ENCODE measurements around the gene KRTAP21-3.
"Not testable (repeated sequence)": the region's sequence is repeated elsewhere in the genome, so short reads cannot be mapped to it uniquely, and the experiment has no call there.

KRTAP21-3 gene, protein sequence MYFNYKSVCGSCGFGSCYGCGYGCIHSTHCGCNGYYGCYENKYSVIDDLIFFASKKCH

DNA sequence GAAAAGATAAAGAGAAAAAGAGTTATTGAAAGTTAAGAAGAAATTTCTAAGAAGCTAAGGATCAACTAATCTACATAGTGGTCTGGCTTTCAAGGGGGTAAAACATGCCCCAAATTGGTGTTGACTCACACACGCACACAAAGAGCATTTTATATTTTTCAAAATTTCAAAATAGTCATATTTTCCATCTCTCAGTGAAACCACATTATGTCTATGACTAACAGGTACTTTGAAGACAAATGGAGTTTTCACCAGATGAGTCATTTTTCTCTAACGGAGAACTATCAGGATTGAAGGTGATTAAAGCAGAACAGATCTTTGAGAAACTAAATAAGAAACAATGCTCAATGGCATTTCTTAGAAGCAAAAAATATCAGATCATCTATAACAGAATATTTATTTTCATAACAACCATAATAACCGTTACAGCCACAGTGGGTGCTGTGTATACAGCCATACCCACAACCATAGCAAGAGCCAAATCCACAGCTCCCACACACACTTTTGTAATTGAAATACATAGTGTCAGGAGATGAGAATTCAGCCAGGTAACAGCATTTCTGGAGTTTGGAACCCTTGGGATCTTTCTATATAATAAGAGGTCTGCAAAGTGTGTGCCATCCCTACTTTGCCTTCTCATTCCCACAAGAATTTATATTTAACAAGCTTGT is at the start of gene KRTAP21-3:
TSS of gene KRTAP21-3 (minus strand) at position 539 of the 671 bp plus-strand sequence. CDS start at position 521, 18 bp downstream.
- DNase-seq: no peak

DNA sequence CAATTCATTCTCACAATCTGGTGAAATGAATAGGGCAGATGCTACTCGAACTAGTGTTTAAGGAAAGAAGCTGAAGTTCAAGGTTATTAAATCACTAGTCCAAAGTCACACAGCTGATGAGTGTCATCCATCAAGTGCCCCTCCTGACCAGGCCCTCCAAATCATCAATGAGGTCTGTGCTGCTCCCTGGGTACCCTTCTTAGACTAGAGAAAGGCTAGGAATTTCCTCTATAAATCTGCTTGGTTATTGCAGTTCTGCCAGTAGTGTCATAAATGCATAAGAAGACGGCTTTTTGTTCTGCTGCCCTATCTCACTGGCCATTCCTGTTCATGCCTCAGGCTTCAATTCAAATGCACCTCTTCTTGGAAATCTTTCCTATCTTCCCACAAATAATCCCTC is 42.2 kb upstream of the KRTAP21-3 start:
- DNase-seq: no peak

DNA sequence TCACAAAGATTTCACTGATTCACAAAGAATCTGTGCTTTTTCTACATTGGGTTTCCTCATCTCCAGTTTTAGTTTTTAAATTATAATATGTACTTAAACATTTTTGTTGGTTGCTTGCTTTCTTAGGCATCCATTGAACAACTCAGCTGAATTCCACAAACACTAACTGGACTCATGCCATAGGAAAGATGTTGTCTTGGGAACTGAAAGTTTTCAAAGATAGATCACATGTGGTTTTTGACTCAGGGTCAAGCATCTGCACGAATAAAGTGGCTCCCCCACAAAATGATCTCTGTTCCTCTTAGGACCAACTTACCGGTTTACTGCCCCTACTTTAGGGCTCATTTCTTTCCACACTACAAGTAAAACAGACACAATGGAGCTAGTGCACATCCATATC is 39.7 kb upstream of the KRTAP21-3 start:
- no peak for DNase-seq

DNA sequence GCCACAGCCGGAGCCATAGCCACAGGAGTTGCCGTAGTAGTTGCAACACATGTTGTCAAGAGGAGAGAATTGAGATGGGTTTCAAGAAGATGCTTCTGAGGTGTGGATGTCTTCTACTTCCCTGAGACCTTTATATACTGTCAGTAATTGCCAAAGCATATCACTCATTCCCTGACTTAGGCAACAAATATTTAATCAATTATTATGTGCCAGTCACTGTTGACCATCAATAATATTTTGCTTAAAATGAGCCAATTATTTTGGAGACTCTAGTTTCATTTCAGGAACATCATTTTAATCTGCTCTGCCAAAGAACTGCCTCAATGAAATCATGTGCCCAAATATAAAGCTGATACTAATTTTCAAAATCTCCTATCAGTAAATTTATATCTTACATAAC is 36.8 kb upstream of the KRTAP21-3 start, which contains the start of gene KRTAP21-1:
TSS of gene KRTAP21-1 (minus strand) at position 101 of the 400 bp plus-strand sequence. CDS start at position 51, 50 bp downstream.
- not testable (repeated sequence) for DNase-seq

DNA sequence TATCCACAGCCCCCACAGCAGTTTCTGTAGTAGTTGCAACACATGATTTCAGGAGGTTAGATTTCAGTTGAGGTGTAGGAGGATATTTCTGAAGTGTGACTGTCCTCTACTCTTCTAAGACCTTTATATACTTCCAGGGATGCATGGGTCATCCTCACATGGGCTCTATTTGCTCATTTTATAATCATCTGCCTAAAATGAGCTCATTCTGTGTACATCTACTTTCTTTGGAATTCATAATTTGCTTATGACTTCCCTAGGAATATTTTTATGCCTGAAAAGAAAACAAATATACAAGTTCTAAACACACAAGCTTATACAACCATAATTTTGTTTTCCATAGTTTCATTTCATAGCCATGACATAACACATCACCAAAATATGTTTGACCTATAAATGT is 28.6 kb upstream of the KRTAP21-3 start, which contains the start of gene KRTAP21-2:
TSS of gene KRTAP21-2 (minus strand) at position 101 of the 400 bp plus-strand sequence. CDS start at position 44, 57 bp downstream.
- DNase-seq: no peak

DNA sequence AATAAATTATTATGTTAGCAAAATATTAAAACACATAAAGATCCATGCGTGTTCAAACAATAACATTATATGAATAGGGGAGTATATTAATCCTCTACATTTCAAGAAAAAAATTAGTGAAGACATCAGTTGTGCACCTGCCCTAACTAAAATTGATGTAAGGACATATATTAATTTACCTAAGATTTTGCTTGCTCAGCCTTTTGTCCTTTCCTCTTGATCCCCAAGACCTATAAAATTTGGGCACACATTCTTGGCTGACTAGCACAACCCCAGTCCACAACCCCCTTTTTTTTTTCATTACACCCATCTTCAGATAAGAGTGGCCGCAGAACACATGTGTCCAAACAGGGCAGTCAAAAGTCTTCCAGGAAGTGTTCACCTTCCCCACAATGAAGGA is 21.9 kb upstream of the KRTAP21-3 start:
- no peak for DNase-seq

DNA sequence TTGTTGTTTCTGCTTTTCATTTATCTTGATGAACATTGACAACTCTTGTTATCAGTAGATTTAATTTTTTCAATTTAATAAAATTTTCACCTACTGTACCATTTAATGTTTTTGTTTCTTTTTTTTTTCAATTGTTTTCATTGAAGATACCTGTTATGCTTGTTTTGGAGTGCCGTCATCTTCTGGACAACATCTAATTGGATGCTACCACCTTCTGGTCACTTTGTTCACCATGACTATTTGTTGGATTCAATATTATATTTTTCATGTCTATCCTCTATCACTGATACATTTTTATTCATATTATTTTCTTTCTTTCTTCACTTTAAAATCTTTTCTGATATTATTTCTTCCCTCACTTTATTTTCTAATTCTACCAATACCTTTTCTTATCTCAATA is 14.4 kb upstream of the KRTAP21-3 start:
- DNase-seq: no peak

DNA sequence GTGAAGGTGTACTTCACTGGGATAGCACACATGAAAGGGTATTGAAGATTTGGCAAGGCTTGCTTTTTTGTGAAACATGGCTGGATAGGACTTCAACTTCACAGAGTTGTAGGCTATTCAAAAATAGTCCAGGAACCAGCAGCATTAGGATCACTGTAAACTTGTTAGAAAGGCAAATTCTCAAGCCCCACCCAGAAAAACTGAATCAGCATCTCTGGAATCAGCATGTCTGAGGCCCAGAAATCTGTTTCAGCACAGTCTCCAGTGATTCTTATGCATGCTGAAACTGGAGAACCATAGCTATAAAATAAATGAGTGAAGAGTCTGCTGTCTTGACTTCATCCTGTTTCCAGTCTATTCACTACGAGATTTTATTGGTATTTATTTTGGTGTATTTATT is 8.1 kb upstream of the KRTAP21-3 start:
- DNase-seq: no peak

DNA sequence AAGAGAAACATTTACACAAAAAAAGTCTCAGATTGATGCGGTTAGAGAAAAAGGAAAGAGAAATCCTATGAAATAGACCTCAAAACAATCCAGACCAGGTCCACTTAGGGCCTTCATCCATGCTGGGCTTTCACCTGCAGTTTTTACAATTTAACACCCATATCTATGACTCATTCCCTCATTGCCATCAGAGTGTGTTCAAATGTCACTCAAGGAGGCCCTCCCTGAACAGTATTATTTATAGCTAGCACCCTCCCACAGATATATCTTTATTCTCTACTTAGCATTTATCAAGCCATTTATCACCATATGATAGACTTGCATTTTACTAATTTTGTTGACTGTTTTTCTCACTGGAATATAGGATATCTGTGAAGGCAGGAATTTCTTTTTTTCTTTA is 824 bp upstream of the KRTAP21-3 start:
- DNase-seq: no peak

DNA sequence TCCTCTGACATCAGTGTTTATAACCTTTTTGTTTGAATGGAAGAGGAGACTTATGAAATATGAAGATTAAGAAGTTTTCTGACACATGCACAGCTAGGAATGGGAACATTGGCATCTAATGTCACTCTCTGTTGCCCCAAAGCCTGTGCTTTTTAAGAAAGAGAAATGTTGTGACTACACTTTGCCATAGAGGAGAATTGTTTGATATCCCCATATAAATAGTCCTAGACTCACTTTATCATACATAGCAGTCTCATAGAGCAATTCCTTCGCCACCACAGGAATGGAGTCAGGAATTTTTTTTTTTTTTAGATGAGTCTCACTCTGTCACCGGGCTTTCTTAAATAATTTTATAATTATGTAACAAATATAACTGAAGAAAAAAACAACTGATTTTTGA is 1.5 kb downstream of the KRTAP21-3 start:
- DNase-seq: no peak

DNA sequence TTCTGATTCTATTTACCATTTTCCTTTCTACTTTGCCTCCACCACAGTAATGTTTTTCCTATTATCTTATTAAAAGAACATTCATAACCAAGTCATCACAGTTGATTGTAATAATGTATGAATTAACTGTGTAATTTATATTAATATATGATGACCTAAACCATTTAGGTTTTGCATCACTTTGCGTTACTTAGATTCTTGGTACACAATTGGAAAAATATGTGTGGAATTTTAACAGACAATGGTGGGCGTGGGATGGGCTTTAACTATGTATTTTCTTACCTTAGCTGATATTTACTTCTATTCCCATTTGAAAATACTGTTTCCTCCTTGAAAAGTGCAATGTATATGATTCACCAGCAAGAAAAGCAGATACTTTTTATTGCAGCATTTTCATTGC is 3.6 kb downstream of the KRTAP21-3 start:
- DNase-seq: no peak

DNA sequence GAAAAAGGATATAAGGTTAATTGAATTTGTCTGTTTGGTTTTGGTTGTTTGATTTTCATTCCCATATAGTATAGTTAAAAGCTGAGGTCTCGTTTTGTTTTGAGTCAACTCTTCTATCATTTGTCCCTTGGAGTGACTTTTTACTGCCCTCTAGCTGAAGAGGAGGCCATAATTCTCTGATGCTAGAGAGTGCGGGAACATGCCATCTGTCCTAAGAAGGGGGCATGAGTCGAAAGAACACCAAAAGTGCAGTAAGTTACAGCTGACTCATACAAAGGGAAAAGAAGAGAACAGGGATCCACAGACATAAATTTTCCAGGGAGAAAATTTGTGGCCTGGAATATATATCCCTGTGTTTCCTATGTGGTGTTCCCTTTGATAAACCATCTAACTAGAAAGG is 4.1 kb downstream of the KRTAP21-3 start:
- DNase-seq: no peak

DNA sequence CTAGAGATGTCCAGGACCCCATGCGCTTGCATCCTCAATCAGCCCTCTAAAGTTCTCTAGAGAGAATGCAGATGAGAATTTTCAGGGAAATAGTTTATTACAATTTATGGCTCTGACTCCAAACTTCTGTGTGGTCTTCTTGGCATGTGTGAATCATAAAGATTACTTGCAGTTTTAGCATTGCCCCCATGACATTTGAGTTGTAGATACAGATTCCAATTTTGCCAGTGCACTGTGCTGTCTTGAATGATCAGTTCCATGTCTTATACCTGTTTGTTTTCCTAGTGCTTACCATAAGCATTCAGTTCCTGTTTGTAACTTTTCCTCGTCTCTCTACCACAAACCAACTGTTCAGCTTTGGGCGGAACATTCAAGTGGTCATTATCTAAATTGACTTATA is 4.8 kb downstream of the KRTAP21-3 start:
- DNase-seq: no peak

DNA sequence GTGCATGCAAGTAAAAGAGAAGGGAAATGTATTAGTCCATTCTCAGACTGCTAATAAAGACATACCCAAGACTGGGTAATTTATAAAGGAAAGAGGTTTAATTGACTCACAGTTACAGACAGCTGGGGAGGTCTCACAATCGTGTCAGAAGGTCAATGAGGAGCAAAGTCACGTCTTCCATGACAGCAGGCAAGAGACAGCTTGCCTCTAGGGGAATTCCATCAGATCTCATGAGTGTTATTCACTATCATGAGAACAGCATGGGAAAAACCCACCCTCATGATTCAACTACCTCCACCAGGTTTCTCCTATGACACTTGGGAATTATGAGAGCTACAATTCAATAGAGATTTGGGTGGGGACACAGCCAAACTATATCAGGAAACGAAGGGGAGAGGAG is 8.1 kb downstream of the KRTAP21-3 start:
- no peak for DNase-seq

DNA sequence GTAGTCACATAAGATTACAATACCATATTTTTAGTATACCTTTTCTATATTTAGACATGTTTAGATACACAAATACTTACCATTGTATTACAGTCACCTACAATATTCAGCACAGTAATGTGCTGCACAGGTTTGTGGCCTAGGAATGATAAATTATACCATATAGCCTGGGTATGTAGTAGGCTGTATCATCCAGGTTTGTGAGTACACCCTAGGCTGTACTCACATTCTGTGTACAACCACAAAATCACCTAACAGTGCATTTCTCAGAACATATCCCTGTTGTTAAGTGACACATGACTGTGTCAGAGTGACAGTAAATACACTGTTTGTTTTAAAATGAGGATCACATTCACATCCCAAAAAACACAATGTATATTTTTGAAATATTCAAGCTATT is 11.2 kb downstream of the KRTAP21-3 start:
- DNase-seq: no peak

DNA sequence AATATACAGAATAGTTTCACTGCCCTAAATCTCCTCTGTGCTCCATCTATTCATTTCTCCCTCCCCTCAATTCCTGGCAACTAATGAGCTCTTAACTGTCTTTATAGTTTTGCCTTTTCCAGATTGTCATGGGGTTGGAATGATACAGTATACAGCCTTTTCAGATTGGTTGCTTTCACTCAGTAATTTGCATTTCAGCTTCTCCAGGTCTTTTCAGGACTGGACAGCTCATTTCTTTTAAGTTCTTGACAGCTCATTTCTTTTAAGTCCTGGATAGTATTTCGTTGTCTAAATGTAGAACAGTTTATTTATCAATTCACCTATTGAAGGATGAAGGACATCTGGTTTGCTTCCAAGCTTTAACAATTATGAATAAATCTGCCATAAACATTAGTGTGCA is 22.6 kb downstream of the KRTAP21-3 start:
- DNase-seq: no peak

DNA sequence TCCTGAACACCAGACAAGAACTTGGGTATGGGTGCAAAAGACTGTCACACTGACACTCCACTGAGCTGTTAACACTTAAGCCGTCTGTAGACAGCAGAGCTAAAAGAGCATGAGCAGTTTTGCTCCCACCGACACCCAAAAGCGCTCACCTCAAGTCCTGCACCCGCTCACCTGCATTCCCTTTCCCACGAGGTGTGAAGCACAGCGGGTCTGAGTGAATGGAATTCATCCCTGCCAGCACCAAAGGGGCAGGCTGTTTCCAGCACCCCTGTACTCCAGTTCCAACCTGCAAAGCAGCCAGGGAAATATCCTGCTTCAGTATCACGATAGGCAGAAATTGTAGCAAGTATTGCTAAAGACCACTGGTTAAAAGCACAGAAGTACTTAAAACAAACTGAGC is 28.8 kb downstream of the KRTAP21-3 start:
- DNase-seq: no peak

DNA sequence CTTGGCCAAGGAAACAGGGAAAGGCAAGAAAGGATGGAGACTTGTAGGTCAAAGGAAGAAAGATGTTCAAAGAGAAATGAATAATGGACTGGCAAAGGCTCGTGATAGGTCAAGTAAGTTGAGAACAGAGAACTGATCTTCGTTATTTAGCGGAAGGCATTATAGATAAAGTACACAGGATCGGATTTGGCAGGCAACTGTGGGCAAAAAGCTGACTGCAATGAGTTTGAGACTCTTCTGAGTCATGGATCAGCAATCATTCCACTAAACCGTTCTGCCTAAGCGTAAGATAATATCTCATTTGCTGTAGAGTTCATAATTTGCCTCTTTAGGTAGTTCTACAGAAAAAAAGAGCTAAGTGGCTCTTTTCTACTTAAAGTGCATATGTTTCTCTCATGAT is 34.1 kb downstream of the KRTAP21-3 start:
- no peak for DNase-seq

DNA sequence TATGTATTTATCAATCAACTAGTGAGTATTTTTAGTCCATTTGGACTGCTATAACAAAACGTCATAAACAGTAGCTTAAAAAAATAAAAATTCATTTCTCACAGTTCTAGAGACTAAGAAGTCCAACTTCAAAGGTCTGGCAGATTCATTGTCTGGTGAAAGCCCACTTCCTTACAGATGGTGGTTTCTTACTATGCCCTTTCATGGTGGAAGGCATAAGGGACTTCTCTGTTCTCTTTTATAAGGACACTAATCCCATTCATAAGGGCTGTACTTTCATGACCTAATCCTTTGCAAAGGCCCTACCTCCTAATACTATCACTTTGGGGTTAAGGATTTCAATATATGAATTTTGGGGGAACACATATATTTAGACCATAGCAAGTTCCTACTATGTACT is 38.0 kb downstream of the KRTAP21-3 start:
- no peak for DNase-seq

DNA sequence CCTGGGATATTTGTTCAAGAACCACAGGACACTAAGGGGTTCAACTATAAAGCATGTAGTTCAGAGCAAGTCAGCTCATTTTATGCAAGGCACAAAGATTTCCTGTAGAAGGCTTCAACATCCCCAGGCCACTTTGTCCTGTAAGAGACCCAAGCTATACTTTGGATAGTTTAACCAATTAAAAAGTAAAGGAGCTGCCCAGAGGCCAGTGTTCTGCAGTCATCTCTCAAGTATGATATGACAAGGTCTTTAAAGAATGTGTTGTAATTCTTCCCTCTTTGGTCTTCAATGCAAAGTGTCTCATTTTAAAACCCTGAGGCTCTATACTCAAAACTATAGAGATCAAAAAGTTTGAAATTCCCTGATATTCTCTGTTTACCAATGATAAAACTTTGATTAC is 41.8 kb downstream of the KRTAP21-3 start:
- DNase-seq: no peak

DNA sequence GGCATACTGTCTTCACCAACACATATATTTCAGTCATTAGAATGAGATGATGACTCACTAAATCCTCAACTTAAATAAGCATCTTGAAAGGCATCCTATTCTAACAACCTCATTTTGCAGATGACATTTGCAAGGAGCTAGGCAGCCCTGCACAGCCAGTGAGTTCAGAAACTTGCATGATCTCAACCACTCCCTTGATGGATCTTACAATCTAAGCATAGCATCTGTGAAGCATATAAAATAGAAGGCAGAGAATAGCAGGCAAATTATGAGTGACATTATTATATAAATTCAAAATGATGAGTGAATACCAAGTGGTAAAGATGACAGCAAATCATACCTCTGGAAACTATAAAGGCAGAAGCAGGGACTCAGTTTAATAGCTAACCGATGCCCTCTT is 44.3 kb downstream of the KRTAP21-3 start:
- DNase-seq: no peak

DNA sequence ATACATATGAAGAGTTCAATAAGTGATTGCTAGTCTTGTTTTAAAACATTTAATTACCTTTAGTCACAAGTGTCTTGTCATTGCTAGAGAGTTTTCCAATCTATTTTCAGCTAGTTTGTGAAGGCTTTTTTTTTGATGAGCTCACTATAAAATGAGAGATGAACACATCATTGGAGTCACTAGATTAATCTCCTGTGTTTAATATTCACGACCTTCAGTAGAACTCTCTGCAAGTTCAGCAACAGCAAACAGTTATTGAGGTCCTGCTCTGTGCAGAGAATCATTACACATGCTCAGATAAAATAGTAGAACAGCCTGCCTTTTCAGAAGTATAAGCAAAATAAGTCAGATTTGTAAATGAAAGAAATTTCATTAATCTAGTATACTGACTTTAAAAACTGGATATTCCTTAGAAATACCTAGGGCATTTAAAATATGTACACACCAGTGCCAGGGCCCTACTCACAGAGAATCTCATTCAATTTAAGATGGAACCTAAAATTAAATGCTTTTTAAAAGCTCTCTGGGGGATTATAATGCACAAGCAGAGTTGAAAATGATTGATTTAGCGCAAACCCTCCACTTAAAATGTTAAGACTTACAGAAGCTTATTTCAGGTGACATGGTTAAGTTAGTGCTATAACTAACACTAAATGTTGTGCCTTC is 45.5 kb downstream of the KRTAP21-3 start:
- DNase-seq: no peak

DNA sequence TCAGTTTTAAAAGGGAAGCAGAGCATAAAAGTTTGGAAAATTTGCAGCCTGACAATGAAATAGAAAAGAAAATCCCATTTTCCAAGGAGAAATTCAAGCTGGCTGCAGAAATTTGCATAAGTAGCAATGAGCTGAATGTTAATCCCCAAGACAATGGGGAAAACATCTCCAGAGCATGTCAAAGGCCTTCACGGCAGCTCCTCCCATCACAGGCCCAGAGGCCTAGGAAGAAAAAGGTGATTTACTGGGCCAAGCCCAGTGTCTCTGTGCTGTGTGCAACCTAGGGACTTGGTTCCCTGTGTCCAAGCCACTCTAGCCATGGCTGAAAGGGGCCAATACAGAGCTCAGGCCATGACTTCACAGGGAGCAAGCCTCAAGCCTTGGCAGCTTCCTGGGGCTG is 49.8 kb downstream of the KRTAP21-3 start:
- no peak for DNase-seq
